GM19452 (cell line): ENCODE results near the gene ZNF280C.

Experiments
- ATAC-seq: cut with Tn5 transposase; IDR thresholded peaks from one replicate; pipeline ENCODE4 v1.9.1; 2021; ENCODE audit not compliant: unreplicated experiment

ZNF280C gene

GRCh38 chrX:130179579-130180215 lies 89.0 kb downstream of the ZNF280C start:
- ATAC-seq: no peak

- ATAC-seq: no peak
Observed at GRCh38 chrX:130179170-130179569, 89.5 kb downstream of the ZNF280C start.

GRCh38 chrX:130176942-130177341 lies 91.8 kb downstream of the ZNF280C start:
- ATAC-seq: no peak

- peak; percentile 82 for ATAC-seq
Observed at GRCh38 chrX:130176354-130176776, 92.3 kb downstream of the ZNF280C start.

- ATAC-seq: no peak
Observed at GRCh38 chrX:130174937-130175336, 93.8 kb downstream of the ZNF280C start.

GRCh38 chrX:130174045-130174704 lies 94.5 kb downstream of the ZNF280C start:
- ATAC-seq: no peak

- peak; percentile 36 for ATAC-seq
Observed at GRCh38 chrX:130173190-130173895, 95.4 kb downstream of the ZNF280C start.

GRCh38 chrX:130172127-130172845 lies 96.4 kb downstream of the ZNF280C start:
- no peak for ATAC-seq

- no peak for ATAC-seq
Observed at GRCh38 chrX:130171446-130172126, 97.1 kb downstream of the ZNF280C start, which contains the start of gene RAB33A. RAB33A (plus strand) TSS chrX:130171962; CDS start chrX:130172063, 101 bp downstream.

- peak; percentile 66 for ATAC-seq
Observed at GRCh38 chrX:130170752-130171445, 97.8 kb downstream of the ZNF280C start.

GRCh38 chrX:130167040-130167439 lies 101.7 kb downstream of the ZNF280C start:
- no peak for ATAC-seq

- no peak for ATAC-seq
Observed at GRCh38 chrX:130166503-130166777, 102.3 kb downstream of the ZNF280C start.

- peak; percentile 84 for ATAC-seq
Observed at GRCh38 chrX:130165703-130166502, 102.8 kb downstream of the ZNF280C start, which contains the start of gene AIFM1. AIFM1 (minus strand) TSS chrX:130165841; CDS start chrX:130165656, 185 bp downstream.

- ATAC-seq: no peak
Observed at GRCh38 chrX:130165181-130165702, 103.5 kb downstream of the ZNF280C start.

GRCh38 chrX:130163398-130163797 lies 105.3 kb downstream of the ZNF280C start:
- no peak for ATAC-seq

- no peak for ATAC-seq
Observed at GRCh38 chrX:130162094-130162735, 106.5 kb downstream of the ZNF280C start.

- ATAC-seq: no peak
Observed at GRCh38 chrX:130159776-130160175, 108.9 kb downstream of the ZNF280C start.

- no peak for ATAC-seq
Observed at GRCh38 chrX:130158311-130158710, 110.4 kb downstream of the ZNF280C start.

GRCh38 chrX:130155564-130155963 lies 113.1 kb downstream of the ZNF280C start:
- no peak for ATAC-seq
